SKM-1 (cell line): Measurements from ENCODE around the gene EFNA2.
"Not testable (repeated sequence)": the region's sequence is repeated elsewhere in the genome, so short reads cannot be mapped to it uniquely, and the experiment has no call there.

Source experiments
- DNase-seq: peaks from one replicate; lab custom pipeline; 2025; ENCODE audit not compliant: unreplicated experiment; lab: John Stamatoyannopoulos, UW

Gene EFNA2

DNA sequence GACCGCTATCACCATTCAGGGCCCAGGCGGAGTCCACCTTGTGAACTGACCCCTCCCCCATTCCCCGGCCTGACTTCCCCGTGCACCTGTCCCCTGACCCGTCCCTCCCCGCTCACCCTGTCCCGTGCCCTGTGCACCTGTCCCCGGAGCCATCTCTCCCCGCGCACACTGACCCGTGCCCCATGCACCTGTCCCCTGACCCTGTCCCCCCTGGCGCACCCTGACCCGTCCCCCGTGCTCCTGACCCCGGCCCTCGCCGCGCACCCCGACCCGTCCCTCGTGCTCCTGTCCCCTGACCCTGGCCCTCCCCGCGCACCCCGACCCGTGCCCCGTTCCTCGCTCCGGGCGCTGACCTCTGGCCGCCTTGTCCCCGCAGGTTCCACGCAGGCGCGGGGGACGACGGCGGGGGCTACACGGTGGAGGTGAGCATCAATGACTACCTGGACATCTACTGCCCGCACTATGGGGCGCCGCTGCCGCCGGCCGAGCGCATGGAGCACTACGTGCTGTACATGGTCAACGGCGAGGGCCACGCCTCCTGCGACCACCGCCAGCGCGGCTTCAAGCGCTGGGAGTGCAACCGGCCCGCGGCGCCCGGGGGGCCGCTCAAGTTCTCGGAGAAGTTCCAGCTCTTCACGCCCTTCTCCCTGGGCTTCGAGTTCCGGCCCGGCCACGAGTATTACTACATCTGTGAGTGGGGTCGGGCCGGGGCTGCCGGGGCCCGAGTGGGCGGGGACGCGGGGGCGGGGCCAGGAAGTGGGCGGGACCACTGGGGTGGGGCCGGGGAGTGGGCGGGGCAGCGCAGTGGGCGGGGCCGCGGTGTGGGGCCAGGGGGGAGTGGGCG is 9.7 kb downstream of the EFNA2 start:
- DNase-seq = no peak

DNA sequence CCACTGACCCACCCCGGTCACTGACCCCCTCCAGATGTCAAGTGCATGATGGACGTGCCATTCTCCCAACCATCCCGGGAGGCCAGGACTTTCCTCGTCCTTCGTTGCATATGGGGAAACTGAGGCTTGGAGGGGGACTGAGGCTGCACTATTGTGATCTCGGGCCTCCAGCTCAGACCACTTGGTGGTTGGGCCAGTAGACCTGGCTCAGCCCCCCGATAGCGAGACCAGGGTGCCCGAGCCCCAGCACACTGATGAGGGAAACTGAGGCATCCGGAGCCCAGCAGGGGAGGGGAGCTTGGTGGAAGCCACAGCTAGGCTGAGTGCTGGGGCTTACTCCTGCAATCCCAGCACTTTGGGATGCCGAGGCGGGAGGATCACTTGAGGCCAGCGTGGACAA is 10.4 kb downstream of the EFNA2 start:
- DNase-seq = no peak

GRCh38 chr19:1296575-1297271 is 11.1 kb downstream of the EFNA2 start:
- no peak for DNase-seq

- no peak for DNase-seq
These were observed 12.6 kb downstream of the EFNA2 start for GRCh38 chr19:1298235-1298634.

DNA sequence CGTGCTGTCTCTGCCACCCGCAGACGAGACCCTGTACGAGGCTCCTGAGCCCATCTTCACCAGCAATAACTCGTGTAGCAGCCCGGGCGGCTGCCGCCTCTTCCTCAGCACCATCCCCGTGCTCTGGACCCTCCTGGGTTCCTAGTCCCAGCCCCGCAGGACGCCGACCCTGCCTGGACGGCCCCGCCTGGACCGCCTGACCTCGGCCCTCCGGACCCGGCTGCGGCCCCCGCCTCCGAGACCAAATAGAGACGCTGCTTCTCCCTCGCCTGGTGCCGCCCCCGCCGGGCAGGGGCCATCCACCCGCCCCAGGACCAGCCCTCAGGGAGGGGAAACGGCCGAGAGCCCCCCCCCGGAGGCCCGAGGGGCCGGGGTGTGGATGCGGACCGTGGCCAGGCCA is 14.1 kb downstream of the EFNA2 start:
- DNase-seq = no peak

GRCh38 chr19:1300744-1301490 is 15.2 kb downstream of the EFNA2 start:
- DNase-seq = no peak

- DNase-seq = no peak
These were observed 17.0 kb downstream of the EFNA2 start for GRCh38 chr19:1302533-1303239.

GRCh38 chr19:1304197-1304924 is 18.7 kb downstream of the EFNA2 start:
- no peak for DNase-seq

GRCh38 chr19:1305354-1305753 is 19.7 kb downstream of the EFNA2 start:
- DNase-seq = not testable (repeated sequence)

- no peak for DNase-seq
These were observed 21.6 kb downstream of the EFNA2 start for GRCh38 chr19:1307320-1307719.

GRCh38 chr19:1307755-1308303 is 22.2 kb downstream of the EFNA2 start:
- no peak for DNase-seq

DNA sequence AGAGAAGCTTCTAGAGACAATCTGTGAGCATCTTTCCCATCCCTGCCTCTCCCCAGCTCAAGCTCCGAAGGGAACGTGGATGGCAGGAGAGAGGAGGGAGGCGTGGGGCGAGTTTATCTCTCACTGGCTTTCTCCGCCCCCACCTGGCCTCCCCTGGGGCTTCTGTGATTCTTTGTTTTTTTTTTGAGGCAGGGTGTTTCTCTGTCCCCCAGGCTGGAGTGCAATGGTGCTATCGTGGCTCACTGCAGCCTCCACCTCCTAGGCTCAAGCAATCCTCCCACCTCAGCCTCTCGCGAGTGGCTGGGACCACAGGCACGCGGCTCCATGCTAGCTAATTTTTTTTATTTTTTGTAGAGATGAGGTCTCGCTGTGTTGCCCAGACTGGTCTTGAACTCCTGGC is 23.0 kb downstream of the EFNA2 start:
- no peak for DNase-seq

GRCh38 chr19:1309977-1310852 is 24.5 kb downstream of the EFNA2 start:
- no peak for DNase-seq

- DNase-seq = no peak
These were observed 25.1 kb downstream of the EFNA2 start for GRCh38 chr19:1310853-1311180.

GRCh38 chr19:1311543-1312091 is 25.9 kb downstream of the EFNA2 start:
- no peak for DNase-seq

DNA sequence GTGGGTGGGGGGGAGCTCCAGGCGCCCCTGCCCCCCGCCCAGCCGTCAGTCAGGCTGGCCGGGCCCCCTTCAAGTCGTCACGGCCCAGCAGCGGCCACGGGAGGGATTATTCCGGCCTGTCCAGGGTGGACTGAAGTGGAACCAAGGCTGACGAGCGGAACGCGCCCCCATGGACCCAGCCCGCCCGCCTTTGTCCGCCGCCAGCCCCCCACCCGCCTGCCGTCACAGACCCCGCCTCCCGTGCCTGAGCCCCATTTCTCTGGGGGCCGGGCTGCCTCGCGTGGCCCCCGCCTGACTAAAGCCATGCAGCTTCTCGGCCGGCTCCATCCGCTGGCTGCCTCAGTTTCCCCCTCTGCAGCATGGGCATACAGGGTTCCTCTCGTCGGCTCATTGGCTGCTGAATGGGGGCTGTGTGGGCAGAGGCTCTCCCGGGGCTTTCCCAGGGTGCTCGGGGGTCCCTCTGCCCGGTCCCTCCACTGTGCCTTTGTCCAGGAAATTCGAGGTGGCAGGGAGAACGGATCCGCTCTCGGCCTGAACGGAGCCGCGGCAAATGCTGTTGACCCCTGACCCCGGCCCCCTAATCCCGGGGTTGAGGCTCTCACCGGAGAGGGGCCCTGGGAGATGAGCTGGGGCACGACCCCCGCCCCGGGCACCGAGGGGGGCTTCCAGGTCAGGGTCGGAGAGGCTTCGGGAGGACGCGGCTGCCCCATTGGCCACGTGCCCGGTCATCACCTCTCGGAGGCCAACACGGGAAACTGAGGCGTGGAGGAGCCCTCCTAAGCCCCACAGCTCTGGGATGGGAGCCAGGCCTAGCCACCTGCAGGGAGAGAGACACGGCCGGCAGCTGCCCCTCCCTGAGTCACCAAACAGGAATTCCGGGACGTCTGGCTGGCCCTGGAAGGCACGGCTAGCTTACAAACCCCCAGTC is 27.4 kb downstream of the EFNA2 start:
- no peak for DNase-seq

GRCh38 chr19:1313695-1314613 is 28.3 kb downstream of the EFNA2 start:
- no peak for DNase-seq
